ENCODE measurements around the gene APBB2.
"Not testable (repeated sequence)": the region's sequence is repeated elsewhere in the genome, so short reads cannot be mapped to it uniquely, and the experiment has no call there.

- not testable (repeated sequence) for TF ChIP-seq CTCF (IDR thresholded peaks at IDR 0.05; ENCODE audit: low read depth, low read length, poor library complexity, severe bottlenecking); EZH2phosphoT487 (IDR thresholded peaks at IDR 0.05; ENCODE audit: borderline replicate concordance, low read length)
Observed at GRCh38 chr4:40919976-40920375, 294.4 kb downstream of the APBB2 start.

All from DOHH2 (cell line).